Naive thymus-derived CD4-positive, alpha-beta T cell (primary cell): ENCODE results near the gene ARL13B. TPM values are rescaled to one million over a fixed set of nuclear protein-coding genes. Genes with fewer than 3 reads are reported as not detected.

Experiments used
- ATAC-seq: fragments of 150-1000 bp; cut with Tn5 transposase; 2 replicates; pipeline ENCODE4 v1.10.0; 2021; ENCODE audit warnings: mild to moderate bottlenecking, moderate library complexity
- CTCF ChIA-PET: fragments of 350-600 bp; sonication (Branson Sonifier 250); formaldehyde crosslinking; loops from one replicate; lab custom pipeline; 2021; ENCODE audit warnings: antibody characterized with exemption; lab: Charles Lee
- POLR2A ChIA-PET: fragments of 350-600 bp; sonication (Branson Sonifier 250); formaldehyde crosslinking; loops from one replicate; lab custom pipeline; 2021; ENCODE audit warnings: antibody characterized with exemption, inconsistent platforms; lab: Charles Lee
- DNase-seq, 9 donors: peaks; one replicate each; pipeline versions ENCODE4 v3.0.0 to v3.0.0-alpha.2; 2020 to 2022; ENCODE audit warnings: mixed read lengths in 1 of 9
- H3K27ac ChIP-seq: one replicate; pipeline ENCODE4 v1.7.0; 2013; ENCODE audit warnings: mild to moderate bottlenecking, low read depth, low read length, moderate library complexity
- H3K27me3 ChIP-seq, 2 donors: one replicate each; pipeline ENCODE4 v1.7.0; 2013; ENCODE audit warnings: low read length in 2 of 2, mild to moderate bottlenecking in 2 of 2, moderate library complexity in 2 of 2; ENCODE audit not compliant: control insufficient read depth in 2 of 2, insufficient read depth in 2 of 2
- H3K36me3 ChIP-seq, 3 experiments: 1 replicate in 2 of 3; 2 replicates in 1 of 3; pipeline ENCODE4 v1.7.0; 2013; ENCODE audit warnings: low read length in 3 of 3, mild to moderate bottlenecking in 3 of 3, moderate library complexity in 1 of 3; ENCODE audit not compliant: insufficient read depth in 3 of 3, control insufficient read depth in 2 of 3
- H3K4me1 ChIP-seq, 2 donors: one replicate each; pipeline ENCODE4 v1.7.0; 2013; ENCODE audit warnings: low read length in 2 of 2, mild to moderate bottlenecking in 2 of 2, moderate library complexity in 1 of 2; ENCODE audit not compliant: control insufficient read depth in 2 of 2, insufficient read depth in 2 of 2
- H3K4me3 ChIP-seq: 2 replicates; pipeline ENCODE4 v1.7.0; 2013; ENCODE audit warnings: mild to moderate bottlenecking, low read length
- H3K9me3 ChIP-seq, 3 experiments: 1 replicate in 2 of 3; 2 replicates in 1 of 3; pipeline ENCODE4 v1.7.0; 2013; ENCODE audit warnings: low read length in 3 of 3; ENCODE audit not compliant: control insufficient read depth in 2 of 3
- H3K27ac Mint-ChIP-seq, 9 donors: one replicate each; pipeline ENCODE4 v1.8.0; 2020 to 2022; ENCODE audit warnings: mixed read lengths in 9 of 9, mild to moderate bottlenecking in 8 of 9, moderate library complexity in 5 of 9, inconsistent platforms in 2 of 9
- H3K27me3 Mint-ChIP-seq, 5 donors: one replicate each; pipeline ENCODE4 v1.8.0; 2021 to 2022; ENCODE audit warnings: mixed read lengths in 5 of 5, mild to moderate bottlenecking in 1 of 5
- H3K36me3 Mint-ChIP-seq, 5 donors: one replicate each; pipeline ENCODE4 v1.8.0; 2020 to 2022; ENCODE audit warnings: mixed read lengths in 5 of 5, mild to moderate bottlenecking in 3 of 5, inconsistent platforms in 1 of 5
- H3K4me1 Mint-ChIP-seq, 7 donors: one replicate each; pipeline ENCODE4 v1.8.0; 2020 to 2022; ENCODE audit warnings: mixed read lengths in 7 of 7, mild to moderate bottlenecking in 3 of 7, inconsistent platforms in 1 of 7
- H3K4me3 Mint-ChIP-seq, 10 donors: one replicate each; pipeline ENCODE4 v1.8.0; 2020 to 2022; ENCODE audit warnings: mild to moderate bottlenecking in 10 of 10, mixed read lengths in 10 of 10, moderate library complexity in 6 of 10, inconsistent platforms in 2 of 10
- H3K9me3 Mint-ChIP-seq, 11 donors: one replicate each; pipeline ENCODE4 v1.8.0; 2020 to 2022; ENCODE audit warnings: mixed read lengths in 11 of 11, mild to moderate bottlenecking in 4 of 11, inconsistent platforms in 1 of 11, moderate library complexity in 1 of 11
- intact Hi-C, 2 donors: fragments of 100-400 bp; cut with micrococcal nuclease; formaldehyde crosslinking; loops; one replicate each; pipeline ENCODE4 v1.15.1; 2023
- polyA plus RNA-seq, 2 donors: library from polyadenylated mRNA; unstranded; fragments of 300-500 nt; fragmentation: Illumina TruSeq; gene quantifications; one replicate each; pipeline ENCODE4 v1.2.3, GENCODE V29; 2021
- total RNA-seq, 6 experiments: library from RNA in 5 of 6; stranded (reverse) in 5 of 6; gene quantifications; 1 replicate in 5 of 6; 2 replicates in 1 of 6; pipeline ENCODE4 v1.2.3 and lab custom pipeline; 2021 to 2026

The ARL13B gene
- total and polyA plus RNA-seq, 7 experiments from 2014 or later, result 4.4 to 10.2 (median 7.0) TPM

DNA sequence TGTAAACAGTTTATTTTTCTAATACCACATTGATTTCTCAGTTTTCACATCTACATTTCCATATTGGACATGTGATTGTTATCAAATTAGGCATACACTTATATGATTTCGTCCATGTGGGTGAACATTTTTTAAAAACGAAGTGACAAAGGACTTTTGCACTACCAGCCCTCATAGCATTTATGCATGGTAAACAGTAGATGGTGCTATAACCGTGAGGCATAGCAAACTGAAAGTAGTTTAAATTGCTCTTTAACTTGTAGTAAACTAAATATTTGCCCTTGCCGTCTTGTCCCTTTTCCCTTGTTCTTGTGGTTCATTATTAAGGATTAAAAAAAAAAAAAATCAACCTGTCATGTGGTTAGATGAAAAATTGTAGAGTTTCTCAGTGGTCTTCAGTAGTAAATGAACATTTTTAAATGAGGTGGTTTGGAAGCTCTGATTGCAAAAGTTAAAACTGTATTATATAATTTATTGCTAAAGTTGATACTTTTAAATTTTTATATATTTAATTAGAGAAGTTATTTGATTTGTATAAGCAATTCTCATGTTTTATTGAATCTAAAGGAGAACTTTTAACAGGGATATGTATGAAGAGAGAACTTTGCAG, 24.5 kb downstream of the ARL13B start:
- Mint-ChIP-seq H3K9me3 (peaks cover 0 to 1% (median 0%) of the 10 kb centered on the region in 11 donors), H3K4me1 (peaks cover 0 to 7% (median 4%) of the 10 kb centered on the region in 7 donors), H3K4me3 (peak overlapping the region; percentile 8 to 82 (median 75)), H3K36me3 (peaks cover 0 to 4% (median 2%) of the 10 kb centered on the region in 5 donors), H3K27ac (peak overlapping the region in 4 of 9 donors; percentile 15 to 91 (median 67)), H3K27me3 (no peaks in the 10 kb centered on the region)
- DNase-seq, result peak in 7 of 9 donors; percentile 18 to 61 (median 51)
- peak; percentile 91 for ATAC-seq
- Histone ChIP-seq H3K27me3 (no peaks in the 10 kb centered on the region), H3K27ac (no peak overlapping the region), H3K9me3 (no peaks in the 10 kb centered on the region), H3K4me1 (no peaks in the 10 kb centered on the region), H3K4me3 (no peak overlapping the region), H3K36me3 (no peaks in the 10 kb centered on the region)
- CTCF ChIA-PET, result interaction anchor here (0.6 to 5.9 kb wide), 5 partner anchors 23 to 144 kb away, joined by 3 to 32 read pairs (median 4); partner anchors contain the start of gene ARL13B
- POLR2A ChIA-PET, result interaction anchor here (0.5 to 1.4 kb wide), 3 partner anchors 58 to 65 kb away, joined by 3 to 6 read pairs (median 3); partner anchors contain the start of genes DHFR2 and NSUN3
- intact Hi-C loops, result loop anchor here (1.0 to 5.0 kb wide), 7 partner anchors 24 to 283 kb away; partner anchors contain the start of genes ARL13B (in 2 of the 2) and DHFR2 (in 1 of the 2)

DNA sequence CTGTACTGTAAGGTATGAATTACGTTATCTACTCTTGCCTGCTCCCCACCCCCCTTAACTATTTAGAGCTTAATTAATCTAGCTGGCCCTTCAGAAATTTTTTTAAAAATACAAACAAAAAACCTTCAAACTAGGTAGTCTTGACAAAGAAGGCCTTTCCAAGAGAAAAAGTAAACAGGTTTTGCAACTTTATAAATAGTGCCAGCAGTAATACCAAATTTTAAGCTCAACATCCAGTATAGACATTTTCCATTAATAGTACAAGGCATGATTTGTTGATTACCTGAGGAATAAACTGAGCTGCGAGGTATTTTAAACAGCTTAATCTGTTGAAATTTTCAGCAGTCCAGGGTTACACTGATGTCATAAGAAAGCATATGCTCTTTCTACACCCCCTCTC, 28.3 kb downstream of the ARL13B start:
- no peaks in the 10 kb centered on the region for H3K9me3 ChIP-seq
- Mint-ChIP-seq H3K4me3 (no peak overlapping the region), H3K9me3 (no peaks in the 10 kb centered on the region), H3K36me3 (peaks cover 0 to 15% (median 4%) of the 10 kb centered on the region in 5 donors), H3K4me1 (peaks cover 0 to 27% (median 16%) of the 10 kb centered on the region in 7 donors), H3K27ac (no peak overlapping the region), H3K27me3 (no peaks in the 10 kb centered on the region)
- no peak for DNase-seq
- no peaks in the 10 kb centered on the region for H3K27me3 ChIP-seq
- no peaks in the 10 kb centered on the region for H3K4me1 ChIP-seq
- no peak overlapping the region for H3K27ac ChIP-seq
- H3K4me3 ChIP-seq, result no peak overlapping the region
- ChIA-PET POLR2A (no interaction called here), CTCF (interaction anchor here (0.9 kb wide), 1 partner anchor 61 kb away, joined by 4 read pairs; no protein-coding TSS in a partner anchor)
- no peaks in the 10 kb centered on the region for H3K36me3 ChIP-seq
- no peak for ATAC-seq
- intact Hi-C loops, result no loop called here

DNA sequence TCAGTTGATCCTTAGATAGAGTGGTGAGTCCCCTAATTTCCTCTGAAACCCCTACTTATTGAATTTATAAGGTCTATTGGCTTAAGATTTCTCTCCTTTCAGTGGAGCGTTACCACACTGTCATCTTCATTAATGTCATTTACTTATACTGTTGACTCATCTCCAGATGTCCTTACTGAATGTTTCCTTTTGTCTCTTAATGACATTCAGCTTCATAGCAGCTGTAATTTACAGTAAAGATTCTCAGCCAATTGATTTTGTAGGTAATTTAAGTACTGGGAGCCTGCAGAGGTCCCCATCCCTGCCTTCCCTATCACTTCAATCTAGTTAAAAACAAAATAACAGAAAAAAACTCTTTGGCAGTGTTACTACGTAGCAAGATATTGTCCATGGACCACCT, 29.7 kb downstream of the ARL13B start:
- intact Hi-C loops, result no loop called here
- no peak for DNase-seq
- CTCF ChIA-PET, result interaction anchor here (1.6 kb wide), 1 partner anchor 60 kb away, joined by 3 read pairs; no protein-coding TSS in a partner anchor
- Histone ChIP-seq H3K4me3 (no peak overlapping the region), H3K27ac (no peak overlapping the region), H3K36me3 (no peaks in the 10 kb centered on the region), H3K9me3 (no peaks in the 10 kb centered on the region), H3K4me1 (no peaks in the 10 kb centered on the region), H3K27me3 (no peaks in the 10 kb centered on the region)
- Mint-ChIP-seq H3K27me3 (no peaks in the 10 kb centered on the region), H3K27ac (no peak overlapping the region), H3K4me3 (no peak overlapping the region), H3K36me3 (peaks cover 0 to 16% (median 4%) of the 10 kb centered on the region in 5 donors), H3K4me1 (peaks cover 2 to 24% (median 14%) of the 10 kb centered on the region in 7 donors), H3K9me3 (no peaks in the 10 kb centered on the region)
- POLR2A ChIA-PET, result interaction anchor here (0.8 kb wide), 1 partner anchor 62 kb away, joined by 3 read pairs; no protein-coding TSS in a partner anchor
- no peak for ATAC-seq

DNA sequence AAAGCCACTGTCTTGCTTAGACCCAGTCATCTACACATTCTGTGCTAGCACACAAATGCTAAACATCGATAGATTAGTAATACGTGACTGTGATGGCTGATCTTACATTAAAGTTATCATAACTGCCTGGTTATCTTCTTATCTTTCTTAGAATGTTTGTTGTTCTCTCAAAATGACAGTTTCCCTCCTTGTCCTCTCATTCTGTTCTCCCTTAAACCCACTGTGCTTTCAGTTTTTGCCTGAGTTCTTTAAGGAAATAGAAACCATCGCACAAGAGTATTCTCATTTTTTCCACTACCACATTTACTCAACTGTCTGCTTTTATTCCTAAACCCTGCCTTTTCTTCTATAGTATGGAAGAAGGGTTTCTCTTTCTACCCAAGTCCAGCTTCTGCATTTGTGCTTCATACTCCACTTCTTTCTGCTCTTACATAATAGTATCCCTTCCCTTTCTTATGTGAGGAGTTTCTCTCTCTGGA, 31.3 kb downstream of the ARL13B start:
- Histone ChIP-seq H3K9me3 (no peaks in the 10 kb centered on the region), H3K36me3 (no peaks in the 10 kb centered on the region), H3K27ac (no peak overlapping the region), H3K27me3 (no peaks in the 10 kb centered on the region), H3K4me1 (no peaks in the 10 kb centered on the region), H3K4me3 (no peak overlapping the region)
- H3K9me3 Mint-ChIP-seq, result no peaks in the 10 kb centered on the region
- no peak for DNase-seq
- peaks cover 8 to 30% (median 22%) of the 10 kb centered on the region in 7 donors for H3K4me1 Mint-ChIP-seq
- H3K27me3 Mint-ChIP-seq, result no peaks in the 10 kb centered on the region
- ChIA-PET CTCF (no interaction called here), POLR2A (no interaction called here)
- H3K4me3 Mint-ChIP-seq, result peak overlapping the region in 2 of 10 donors; percentile 0 to 73
- intact Hi-C loops, result no loop called here
- no peak for ATAC-seq
- peak overlapping the region in 3 of 9 donors; percentile 5 to 68 (median 28) for H3K27ac Mint-ChIP-seq
- peaks cover 0 to 19% (median 2%) of the 10 kb centered on the region in 5 donors for H3K36me3 Mint-ChIP-seq

DNA sequence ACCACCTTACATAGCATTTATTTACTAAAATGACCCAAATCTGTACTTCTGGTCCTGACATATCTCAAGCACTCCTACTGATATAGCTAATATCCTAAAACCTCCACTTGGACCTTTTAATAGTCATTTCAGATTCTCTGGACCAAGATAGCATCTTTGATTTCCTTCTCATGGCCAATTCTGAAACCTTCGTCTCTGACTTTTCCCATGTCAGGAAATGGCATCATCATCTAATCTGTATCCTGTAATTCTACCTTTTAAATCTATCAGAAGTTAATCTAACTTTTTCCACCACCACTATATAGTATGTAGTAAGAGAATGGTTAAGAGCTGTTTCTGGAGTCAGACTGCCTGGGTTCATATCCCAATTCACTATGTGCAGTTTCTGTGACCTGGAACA, 32.2 kb downstream of the ARL13B start:
- Mint-ChIP-seq H3K9me3 (no peaks in the 10 kb centered on the region), H3K4me3 (peak overlapping the region in 1 of 10 donors; percentile 73), H3K36me3 (peaks cover 0 to 17% (median 0%) of the 10 kb centered on the region in 5 donors), H3K27me3 (no peaks in the 10 kb centered on the region), H3K27ac (peak overlapping the region in 2 of 9 donors; percentile 5 to 68), H3K4me1 (peaks cover 8 to 28% (median 21%) of the 10 kb centered on the region in 7 donors)
- H3K4me1 ChIP-seq, result no peaks in the 10 kb centered on the region
- ATAC-seq (no peak), DNase-seq (no peak)
- no peaks in the 10 kb centered on the region for H3K9me3 ChIP-seq
- ChIA-PET POLR2A (no interaction called here), CTCF (interaction anchor here (0.5 to 1.4 kb wide), 2 partner anchors 38 to 57 kb away, joined by 3 read pairs; partner anchors contain the start of gene PROS1)
- H3K27me3 ChIP-seq, result no peaks in the 10 kb centered on the region
- H3K27ac ChIP-seq, result no peak overlapping the region
- intact Hi-C loops, result no loop called here
- no peak overlapping the region for H3K4me3 ChIP-seq
- H3K36me3 ChIP-seq, result no peaks in the 10 kb centered on the region

DNA sequence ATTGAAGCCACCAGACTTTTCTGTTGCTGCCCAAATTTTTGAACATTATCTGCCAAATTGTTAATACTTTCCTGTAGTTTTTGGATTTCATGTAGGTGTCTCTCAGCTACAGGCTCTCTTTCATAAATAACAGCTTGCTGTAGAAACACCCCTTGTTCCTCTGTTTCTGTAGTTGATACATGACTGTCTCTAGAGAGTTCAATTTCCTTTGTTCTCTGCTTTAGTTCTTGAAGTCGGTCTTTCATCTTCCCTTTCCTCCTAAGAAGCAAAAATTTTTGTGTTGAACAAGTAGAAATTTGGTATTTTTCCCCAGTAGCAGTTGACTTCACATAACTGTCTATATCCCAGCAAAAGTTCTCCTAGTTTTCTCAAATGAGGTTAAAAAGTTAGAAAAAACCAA, 35.1 kb downstream of the ARL13B start:
- H3K36me3 ChIP-seq, result no peaks in the 10 kb centered on the region
- no peaks in the 10 kb centered on the region for H3K9me3 ChIP-seq
- no peaks in the 10 kb centered on the region for H3K4me1 ChIP-seq
- intact Hi-C loops, result no loop called here
- Mint-ChIP-seq H3K27me3 (no peaks in the 10 kb centered on the region), H3K4me1 (peaks cover 8 to 25% (median 21%) of the 10 kb centered on the region in 7 donors), H3K9me3 (no peaks in the 10 kb centered on the region), H3K36me3 (peaks cover 0 to 20% (median 4%) of the 10 kb centered on the region in 5 donors), H3K4me3 (peak overlapping the region in 2 of 10 donors; percentile 14 to 56), H3K27ac (peak overlapping the region in 6 of 9 donors; percentile 3 to 53 (median 40))
- H3K27me3 ChIP-seq, result no peaks in the 10 kb centered on the region
- no peak for ATAC-seq
- CTCF ChIA-PET, result interaction anchor here (0.7 kb wide), 1 partner anchor 10 kb away, joined by 3 read pairs; no protein-coding TSS in a partner anchor
- H3K27ac ChIP-seq, result no peak overlapping the region
- POLR2A ChIA-PET, result interaction anchor here (0.6 to 1.7 kb wide), 3 partner anchors 11 to 48 kb away, joined by 3 to 6 read pairs (median 4); partner anchors contain the start of genes DHFR2 and NSUN3
- DNase-seq, result peak in 5 of 9 donors; percentile 3 to 35 (median 25)
- no peak overlapping the region for H3K4me3 ChIP-seq
